Activated CD8-positive, alpha-beta memory T cell treated with anti-CD3 and anti-CD28 coated beads for 24 hours (primary cell): ENCODE data around the gene ZMYND8.

Experiments used
- DNase-seq: peaks from one replicate; pipeline ENCODE4 v3.0.0-alpha.2; 2020

ZMYND8 gene

DNA sequence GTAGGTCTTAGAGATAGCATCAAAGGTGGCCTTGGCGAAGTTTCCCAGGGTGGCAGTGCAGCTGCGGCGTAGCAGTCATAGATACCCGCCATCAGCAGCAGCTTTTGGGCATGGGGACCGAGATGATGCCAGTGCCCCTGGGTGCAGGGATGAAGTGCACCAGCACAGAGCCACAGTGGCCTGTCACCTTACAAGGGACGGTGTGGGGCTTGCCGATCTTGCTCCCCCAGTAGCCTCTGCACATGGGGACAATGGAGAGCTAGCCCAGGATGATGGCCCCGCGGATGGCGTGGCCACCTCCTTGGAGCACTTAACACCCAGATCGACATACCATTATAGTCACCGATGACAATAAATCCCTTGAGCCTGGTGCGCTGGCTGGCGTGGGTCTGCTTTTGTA lies 195.5 kb downstream of the ZMYND8 start:
- no peak for DNase-seq

- no peak for DNase-seq
Observed at GRCh38 chr20:47160240-47160639, 196.3 kb downstream of the ZMYND8 start.
